Epithelial cell of prostate (primary cell): Measurements from ENCODE around the gene ZFYVE28.

Experiments
- DNase-seq: peaks from one replicate; pipeline ENCODE4 v3.0.0-alpha.2; 2011; ENCODE audit warnings: low read depth, low spot score
- H3K27ac ChIP-seq: fragments of 450-650 bp; 2 replicates; pipeline ENCODE4 v1.5.1; 2017; ENCODE audit warnings: mild to moderate bottlenecking

ZFYVE28 gene

GRCh38 chr4:2373532-2373931, 44.9 kb downstream of the ZFYVE28 start:
- DNase-seq, result no peak
- no peak overlapping the region for H3K27ac ChIP-seq

- DNase-seq, result no peak
- H3K27ac ChIP-seq, result no peak overlapping the region
These were observed 45.9 kb downstream of the ZFYVE28 start for GRCh38 chr4:2372488-2373030.

GRCh38 chr4:2371765-2372487, 46.5 kb downstream of the ZFYVE28 start:
- H3K27ac ChIP-seq, result no peak overlapping the region
- DNase-seq, result no peak

- no peak overlapping the region for H3K27ac ChIP-seq
- DNase-seq, result no peak
These were observed 47.7 kb downstream of the ZFYVE28 start for GRCh38 chr4:2370597-2371320.

GRCh38 chr4:2368746-2369437, 49.6 kb downstream of the ZFYVE28 start:
- no peak for DNase-seq
- no peak overlapping the region for H3K27ac ChIP-seq

- H3K27ac ChIP-seq, result no peak overlapping the region
- no peak for DNase-seq
These were observed 50.8 kb downstream of the ZFYVE28 start for GRCh38 chr4:2367626-2368025.

GRCh38 chr4:2366252-2367192, 51.9 kb downstream of the ZFYVE28 start:
- H3K27ac ChIP-seq, result no peak overlapping the region
- DNase-seq, result no peak

- no peak for DNase-seq
- H3K27ac ChIP-seq, result no peak overlapping the region
These were observed 52.6 kb downstream of the ZFYVE28 start for GRCh38 chr4:2365913-2366210.

- no peak for DNase-seq
- no peak overlapping the region for H3K27ac ChIP-seq
These were observed 53.2 kb downstream of the ZFYVE28 start for GRCh38 chr4:2365054-2365912.

GRCh38 chr4:2364654-2365053, 53.8 kb downstream of the ZFYVE28 start:
- no peak for DNase-seq
- H3K27ac ChIP-seq, result no peak overlapping the region

- no peak for DNase-seq
- H3K27ac ChIP-seq, result no peak overlapping the region
These were observed 54.3 kb downstream of the ZFYVE28 start for GRCh38 chr4:2363951-2364653.

GRCh38 chr4:2363056-2363721, 55.3 kb downstream of the ZFYVE28 start:
- DNase-seq, result no peak
- no peak overlapping the region for H3K27ac ChIP-seq

- no peak for DNase-seq
- H3K27ac ChIP-seq, result no peak overlapping the region
These were observed 56.0 kb downstream of the ZFYVE28 start for GRCh38 chr4:2362266-2363055.

GRCh38 chr4:2361366-2362265, 56.8 kb downstream of the ZFYVE28 start:
- DNase-seq, result no peak
- H3K27ac ChIP-seq, result no peak overlapping the region

GRCh38 chr4:2360396-2360730, 58.1 kb downstream of the ZFYVE28 start:
- no peak overlapping the region for H3K27ac ChIP-seq
- DNase-seq, result no peak

- H3K27ac ChIP-seq, result no peak overlapping the region
- no peak for DNase-seq
These were observed 58.7 kb downstream of the ZFYVE28 start for GRCh38 chr4:2359591-2360395.
